ENCODE results near the gene GSE1. TPM values are rescaled to one million over a fixed set of nuclear protein-coding genes. Genes with fewer than 3 reads are reported as not detected.

The GSE1 gene
- total RNA-seq, 6 experiments from 2014 or later: 49.2 to 62.3 (median 58.1) TPM

GRCh38 chr16:85652431-85653221 is 39.5 kb downstream of the GSE1 start:
- H3K27ac Mint-ChIP-seq: peak overlapping the region; percentile 31; the same call in 1 of the 2 replicates
- H3K4me1 Mint-ChIP-seq (ENCODE audit: low read depth): no peaks in the 10 kb centered on the region; the same call in 1 of the 2 replicates
- no peaks in the 10 kb centered on the region; the same call in 1 of the 2 replicates for H3K27me3 Mint-ChIP-seq (ENCODE audit: insufficient read depth)
- H3K9me3 Mint-ChIP-seq: no peaks in the 10 kb centered on the region
- DNase-seq: peak; percentile 39
- H3K36me3 Mint-ChIP-seq (ENCODE audit: low read depth): no peaks in the 10 kb centered on the region
- TF ChIP-seq CTCF (IDR thresholded peaks at IDR 0.05): no peak
- no peak overlapping the region for H3K4me3 Mint-ChIP-seq

- Mint-ChIP-seq H3K9me3 (no peaks in the 10 kb centered on the region), H3K27me3 (ENCODE audit: insufficient read depth) (no peaks in the 10 kb centered on the region; the same call in 1 of the 2 replicates), H3K36me3 (ENCODE audit: low read depth) (no peaks in the 10 kb centered on the region), H3K27ac (no peak overlapping the region), H3K4me3 (no peak overlapping the region), H3K4me1 (ENCODE audit: low read depth) (no peaks in the 10 kb centered on the region; the same call in 1 of the 2 replicates)
- TF ChIP-seq CTCF (IDR thresholded peaks at IDR 0.05): no peak
- DNase-seq: no peak
These were observed 40.3 kb downstream of the GSE1 start for GRCh38 chr16:85653290-85653891.

GRCh38 chr16:85654251-85655095 is 41.4 kb downstream of the GSE1 start:
- no peaks in the 10 kb centered on the region; the same call in 1 of the 2 replicates for H3K27me3 Mint-ChIP-seq (ENCODE audit: insufficient read depth)
- H3K4me3 Mint-ChIP-seq: no peak overlapping the region
- H3K27ac Mint-ChIP-seq: no peak overlapping the region
- H3K4me1 Mint-ChIP-seq (ENCODE audit: low read depth): peaks cover 2% of the 10 kb centered on the region
- no peak for TF ChIP-seq CTCF (IDR thresholded peaks at IDR 0.05)
- no peaks in the 10 kb centered on the region for H3K9me3 Mint-ChIP-seq
- DNase-seq: no peak
- no peaks in the 10 kb centered on the region for H3K36me3 Mint-ChIP-seq (ENCODE audit: low read depth)

GRCh38 chr16:85655216-85656129 is 42.4 kb downstream of the GSE1 start:
- H3K27ac Mint-ChIP-seq: no peak overlapping the region
- no peaks in the 10 kb centered on the region for H3K9me3 Mint-ChIP-seq
- peaks cover 8% of the 10 kb centered on the region for H3K27me3 Mint-ChIP-seq (ENCODE audit: insufficient read depth)
- DNase-seq: no peak
- H3K36me3 Mint-ChIP-seq (ENCODE audit: low read depth): no peaks in the 10 kb centered on the region
- peaks cover 7% of the 10 kb centered on the region for H3K4me1 Mint-ChIP-seq (ENCODE audit: low read depth)
- no peak for TF ChIP-seq CTCF (IDR thresholded peaks at IDR 0.05)
- no peak overlapping the region for H3K4me3 Mint-ChIP-seq

Data from HFFc6 (cell line).